GM21786 (cell line): ENCODE measurements around the gene AK8.

Source experiments
- ATAC-seq: cut with Tn5 transposase; IDR thresholded peaks from one replicate; pipeline ENCODE4 v1.9.1; 2021; ENCODE audit not compliant: unreplicated experiment

The AK8 gene

GRCh38 chr9:132826621-132827365, 51.3 kb downstream of the AK8 start:
- no peak for ATAC-seq

GRCh38 chr9:132826131-132826530, 52.0 kb downstream of the AK8 start:
- ATAC-seq = no peak

GRCh38 chr9:132825430-132825829, 52.7 kb downstream of the AK8 start:
- ATAC-seq = no peak

DNA sequence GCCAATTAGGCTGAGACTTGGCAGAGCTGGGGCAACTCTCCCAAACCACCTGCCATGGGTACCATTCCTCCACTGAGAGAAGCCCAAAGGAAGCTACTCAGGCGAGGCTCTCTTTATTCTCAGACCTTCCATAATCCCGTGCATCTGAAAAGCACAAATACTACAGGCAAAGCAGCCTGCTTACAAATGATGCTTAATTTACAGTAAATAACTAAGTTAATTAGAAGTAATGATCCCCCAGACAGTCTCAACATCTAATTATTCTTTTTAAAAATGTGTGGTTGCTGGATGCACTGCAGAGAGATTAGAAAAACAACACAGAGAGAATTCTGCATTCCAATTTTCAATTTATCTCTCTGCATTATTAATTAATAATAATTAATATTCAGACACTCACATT, 53.1 kb downstream of the AK8 start:
- ATAC-seq = no peak

GRCh38 chr9:132824151-132824550, 53.9 kb downstream of the AK8 start:
- no peak for ATAC-seq

GRCh38 chr9:132823370-132824145, 54.5 kb downstream of the AK8 start:
- no peak for ATAC-seq

DNA sequence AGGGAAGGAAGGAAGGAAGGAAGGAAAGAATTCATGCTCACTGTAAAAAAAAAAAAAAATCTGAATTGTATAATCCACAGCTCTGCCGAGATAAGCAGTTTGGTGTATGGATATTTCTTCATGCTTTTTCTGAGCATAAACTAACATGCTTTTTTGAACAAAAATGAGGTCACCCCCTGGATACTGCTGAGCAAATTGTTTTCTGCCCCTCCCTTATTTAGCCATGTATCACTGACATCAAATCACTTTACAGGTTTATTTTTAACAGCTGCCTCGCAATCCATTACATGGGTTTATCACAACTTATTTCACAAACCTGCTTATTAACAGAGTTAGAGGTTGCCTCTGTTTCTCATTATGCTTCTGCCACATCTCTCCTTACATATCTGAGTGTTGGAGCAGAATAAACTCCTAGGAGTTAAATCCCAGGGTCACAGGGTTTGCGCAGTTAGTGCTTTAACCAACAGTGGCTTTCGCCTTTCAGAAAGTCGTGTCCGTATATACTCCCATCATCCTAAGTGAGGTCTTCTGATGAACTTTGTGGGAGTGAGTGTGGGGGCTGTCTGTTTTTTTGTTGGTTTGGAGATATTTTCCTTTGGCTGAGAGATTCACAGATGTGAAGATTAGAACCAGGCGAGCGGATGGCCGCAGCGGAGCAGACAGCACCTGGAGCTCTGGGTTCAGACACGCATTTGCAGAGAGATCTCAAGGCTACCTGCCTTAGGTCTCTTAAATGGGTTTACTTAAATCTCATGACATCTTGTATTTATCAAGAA, 57.7 kb downstream of the AK8 start:
- no peak for ATAC-seq

- no peak for ATAC-seq
Observed at GRCh38 chr9:132818588-132818987, 59.5 kb downstream of the AK8 start.

DNA sequence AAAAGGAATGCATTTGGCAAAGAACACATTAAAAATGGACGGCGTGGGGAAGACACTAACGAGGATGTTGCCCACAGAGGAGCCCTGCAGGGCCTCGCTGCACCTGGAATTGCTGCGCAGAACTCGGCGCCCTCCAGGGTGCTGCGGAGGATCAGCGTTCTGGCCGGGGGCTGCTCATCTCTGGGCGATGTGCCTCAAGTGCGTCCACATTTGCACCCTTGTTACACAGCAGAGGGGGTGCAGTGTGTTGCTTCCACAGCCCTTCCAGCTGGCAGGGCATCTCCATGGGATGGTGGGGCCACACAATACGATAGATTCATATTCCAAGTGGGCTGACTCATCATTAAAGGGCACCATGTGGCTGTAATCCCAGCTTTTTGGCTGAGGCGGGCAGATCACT, 63.1 kb downstream of the AK8 start:
- no peak for ATAC-seq

DNA sequence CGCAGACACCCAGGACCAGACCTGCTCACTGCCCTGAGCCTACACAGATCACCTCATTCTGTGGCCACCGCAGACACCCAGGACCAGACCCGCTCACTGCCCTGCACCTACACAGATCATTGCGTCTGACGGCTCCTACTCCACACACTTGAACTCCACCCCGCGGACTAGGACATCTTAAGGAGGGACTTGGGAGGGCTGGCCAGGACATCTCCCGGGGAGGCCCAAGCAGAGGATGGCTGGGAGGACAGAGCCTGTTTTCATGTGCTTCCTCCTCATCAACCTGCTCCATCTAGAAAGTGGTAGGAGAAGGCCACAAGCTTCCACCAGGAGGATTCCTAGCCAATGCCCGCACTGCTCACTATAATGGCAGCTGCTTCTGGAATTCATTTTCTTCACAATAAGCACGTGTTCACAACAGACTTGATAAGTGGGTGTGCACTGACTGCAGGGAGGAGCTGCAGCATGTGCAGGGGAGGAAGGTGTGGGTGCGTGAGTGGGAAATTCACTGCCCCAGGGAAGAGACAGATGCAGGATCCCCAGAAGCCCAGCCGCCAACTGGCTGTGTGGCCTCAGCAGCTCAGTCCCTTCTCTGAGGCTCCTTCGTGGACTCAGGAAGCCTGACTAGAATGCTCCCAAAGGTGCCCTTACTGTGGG, 64.8 kb downstream of the AK8 start:
- ATAC-seq = no peak

GRCh38 chr9:132811985-132812384, 66.1 kb downstream of the AK8 start:
- ATAC-seq = no peak

- no peak for ATAC-seq
Observed at GRCh38 chr9:132810314-132810713, 67.8 kb downstream of the AK8 start.

DNA sequence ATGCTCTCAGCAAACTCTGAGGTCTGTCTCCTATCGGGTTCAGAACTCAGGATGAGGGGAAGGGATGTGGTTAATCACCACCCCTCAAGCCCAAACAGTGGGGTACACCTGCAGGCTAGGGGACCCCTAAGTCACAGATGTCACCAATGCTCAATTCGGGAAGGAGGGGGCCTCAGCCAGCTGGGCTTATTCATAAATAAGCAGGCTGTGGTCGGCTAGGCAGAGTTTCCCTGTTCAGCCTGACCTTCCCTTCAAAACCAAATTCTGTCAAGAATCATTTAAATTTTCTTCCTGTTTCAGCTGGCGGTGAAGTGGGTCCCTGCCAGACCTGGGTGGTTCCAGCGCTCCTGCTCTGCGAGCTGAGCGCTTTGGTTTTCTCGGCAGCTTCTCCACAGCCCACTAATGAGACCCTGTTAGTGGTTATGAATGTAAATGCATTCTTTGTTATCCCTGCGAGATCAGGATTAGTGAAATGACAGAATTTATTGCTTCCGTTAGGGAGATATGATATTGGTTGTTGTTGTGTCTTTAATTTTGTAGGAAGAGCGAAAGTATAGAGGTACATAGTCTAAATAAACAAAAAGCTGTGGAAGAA, 68.3 kb downstream of the AK8 start:
- no peak for ATAC-seq

DNA sequence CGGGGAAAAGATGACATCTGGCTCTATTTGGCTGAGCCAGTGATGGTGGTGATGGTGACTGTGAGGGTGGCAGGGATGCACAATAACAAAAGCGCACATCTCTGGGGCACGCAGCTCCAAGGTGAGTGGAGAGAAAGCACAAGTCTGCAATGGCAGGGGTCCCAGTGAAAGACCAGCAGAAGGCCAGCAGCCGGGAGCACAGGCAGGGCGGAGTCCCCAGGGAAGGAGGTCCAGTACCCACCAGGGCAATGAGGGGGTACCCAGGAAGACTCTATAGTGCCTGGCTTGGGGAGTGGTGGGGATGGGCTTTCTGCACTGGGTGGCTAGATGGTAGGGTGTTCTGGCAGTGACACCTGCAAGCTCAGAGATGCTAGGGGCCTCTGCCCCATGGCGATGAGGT, 69.4 kb downstream of the AK8 start:
- no peak for ATAC-seq

DNA sequence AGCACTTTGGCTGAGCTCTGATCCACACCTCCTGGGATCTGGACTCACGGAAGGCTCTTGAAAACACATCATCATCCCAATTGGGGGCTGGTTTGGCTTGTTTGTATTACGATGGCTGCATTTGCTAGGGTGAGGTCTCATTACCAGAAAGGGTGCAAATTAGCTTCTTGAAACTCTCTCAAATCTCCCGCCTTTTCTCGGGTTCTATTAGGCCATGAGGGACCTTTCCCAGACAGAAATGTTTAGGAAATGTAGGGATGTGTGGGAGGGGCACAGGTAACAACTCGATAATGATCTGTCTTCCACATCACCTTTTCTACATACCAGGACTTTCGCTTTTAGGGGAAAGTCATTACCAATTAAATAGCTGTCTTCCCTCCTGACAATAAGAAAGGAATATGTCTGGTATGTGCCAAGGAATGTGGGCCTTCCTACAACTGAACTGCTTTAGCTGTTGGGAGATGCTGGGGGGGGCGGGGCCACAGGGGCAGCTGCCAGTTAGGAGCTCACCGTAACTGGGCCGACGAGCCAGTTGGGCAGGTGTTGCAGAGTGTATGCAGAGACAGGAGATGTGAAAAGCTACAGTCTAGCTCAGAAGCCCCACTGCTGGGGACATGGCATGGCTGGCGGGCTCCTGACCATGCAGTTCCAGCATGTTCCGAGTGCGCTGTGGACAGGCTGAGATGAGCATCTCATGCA, 71.2 kb downstream of the AK8 start:
- ATAC-seq = no peak

DNA sequence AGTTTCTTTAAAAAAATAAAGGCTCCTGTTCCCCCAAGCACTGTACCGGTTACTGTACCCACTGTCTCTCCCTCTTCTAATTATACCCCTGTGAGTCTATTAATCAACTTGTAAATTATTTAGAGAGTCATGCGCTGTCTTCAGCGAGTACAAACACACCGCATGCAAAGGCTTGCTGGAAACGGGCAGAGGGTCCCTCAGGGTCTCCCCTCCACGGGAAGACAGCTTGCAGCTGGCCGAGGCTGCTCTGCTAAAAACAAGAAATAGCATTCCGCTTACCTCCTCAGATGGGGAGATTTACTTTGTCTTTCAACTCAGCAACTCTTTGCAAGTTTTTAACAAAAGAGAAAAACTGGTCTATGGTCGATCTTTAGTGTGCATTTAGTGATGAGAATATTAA, 71.8 kb downstream of the AK8 start:
- no peak for ATAC-seq

- ATAC-seq = no peak
Observed at GRCh38 chr9:132804576-132805295, 73.3 kb downstream of the AK8 start.

DNA sequence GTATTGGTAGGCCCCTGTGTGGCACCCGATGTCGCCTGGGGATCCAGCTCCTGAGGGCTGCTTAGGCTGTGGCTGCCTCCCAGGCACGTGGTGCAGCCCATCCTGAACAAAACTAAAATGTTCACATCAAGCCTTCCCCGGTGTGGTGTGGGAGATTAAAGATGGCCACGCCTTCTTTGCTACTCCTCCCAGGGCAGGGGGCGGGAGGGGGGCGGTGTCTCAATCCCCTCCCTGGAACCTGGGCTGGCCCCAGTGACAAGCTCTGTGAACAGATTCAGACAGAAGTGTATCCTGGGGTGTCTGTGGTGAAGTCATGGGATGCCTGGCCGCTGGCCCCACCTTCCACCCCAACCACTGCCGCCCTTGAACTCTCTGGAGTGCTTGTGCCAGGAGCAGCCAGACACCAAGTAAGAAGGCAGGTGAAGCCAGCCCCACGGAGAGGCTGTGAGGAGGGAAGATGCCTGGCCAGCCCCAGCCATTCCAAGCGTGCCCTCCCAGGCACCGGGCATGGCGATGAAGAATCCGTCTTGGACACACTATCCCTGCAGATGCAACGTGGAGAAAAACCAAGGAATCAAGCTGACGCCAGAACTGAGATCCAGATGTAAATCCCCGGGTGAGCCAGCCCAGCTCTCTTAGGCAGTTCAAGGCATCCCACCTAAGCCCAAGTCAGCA, 75.8 kb downstream of the AK8 start:
- no peak for ATAC-seq

DNA sequence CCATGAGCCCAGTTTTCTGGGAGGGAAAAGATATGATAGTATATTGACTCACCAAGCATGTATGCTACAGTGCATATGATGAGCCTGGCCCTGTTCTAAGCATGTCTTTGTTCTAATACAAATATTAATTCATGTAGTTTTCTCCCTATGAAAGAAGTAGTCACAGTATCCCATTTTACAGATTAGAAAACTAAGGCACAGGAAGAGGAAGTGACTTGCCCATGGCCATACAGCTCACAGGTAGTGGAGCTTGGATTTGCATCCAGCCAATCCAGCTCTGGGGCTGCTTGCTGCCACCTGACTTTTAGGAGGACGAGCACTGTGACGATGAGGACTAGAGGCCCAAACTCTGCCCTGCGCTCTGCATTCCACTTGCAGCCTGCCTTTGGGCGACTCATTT, 76.4 kb downstream of the AK8 start:
- ATAC-seq = no peak
